ENCODE measurements around the gene AUTS2.

- TF ChIP-seq POLR2AphosphoS5 (IDR thresholded peaks at IDR 0.05), result no peak
- no peak for TF ChIP-seq CTCF (IDR thresholded peaks at IDR 0.05)
- TF ChIP-seq POLR2A (IDR thresholded peaks at IDR 0.05), result no peak
Measured at GRCh38 chr7:70733090-70733489, 1134.8 kb downstream of the AUTS2 start.

Data from breast epithelium (tissue), 3 donors.